ENCODE results near the gene DGCR6L.
"Not testable (repeated sequence)": the region's sequence is repeated elsewhere in the genome, so short reads cannot be mapped to it uniquely, and the experiment has no call there.

The DGCR6L gene

DNA sequence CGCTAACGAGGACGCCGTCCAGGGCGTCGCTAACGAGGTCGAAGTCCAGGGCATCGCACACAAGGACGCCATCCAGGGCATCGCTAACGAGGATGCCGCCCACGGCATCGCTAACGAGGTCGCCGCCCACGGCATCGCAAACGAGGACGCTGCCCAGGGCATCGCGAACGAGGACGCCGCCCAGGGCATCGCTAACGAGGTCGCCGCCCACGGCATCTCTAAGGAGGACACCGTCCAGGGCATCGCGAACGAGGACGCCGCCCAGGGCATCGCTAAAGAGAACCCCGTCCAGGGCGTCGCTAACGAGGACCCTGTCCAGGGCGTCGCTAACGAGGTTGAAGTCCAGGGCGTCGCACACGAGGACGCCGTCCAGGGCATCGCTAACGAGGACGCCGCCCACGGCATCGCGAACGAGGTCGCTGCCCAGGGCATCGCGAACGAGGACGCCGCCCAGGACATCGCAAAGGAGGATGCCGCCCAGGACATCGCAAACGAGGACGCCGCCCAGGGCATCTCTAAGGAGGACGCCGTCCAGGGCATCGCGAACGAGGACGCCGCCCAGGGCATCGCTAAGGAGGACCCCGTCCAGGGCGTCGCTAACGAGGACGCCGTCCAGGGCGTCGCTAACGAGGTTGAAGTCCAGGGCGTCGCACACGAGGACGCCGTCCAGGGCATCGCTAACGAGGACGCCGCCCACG lies 36.2 kb upstream of the DGCR6L start:
- H3K27ac ChIP-seq; H3K4me1 ChIP-seq (ENCODE audit: control insufficient read depth in 1 of 2, insufficient read depth in 1 of 2, low read depth in 1 of 2, low read length in 1 of 2); H3K9me3 ChIP-seq; H3K4me3 ChIP-seq (ENCODE audit: low read depth in 1 of 2, low read length in 1 of 2); H3K36me3 ChIP-seq; H3K27me3 ChIP-seq: not testable (repeated sequence)

DNA sequence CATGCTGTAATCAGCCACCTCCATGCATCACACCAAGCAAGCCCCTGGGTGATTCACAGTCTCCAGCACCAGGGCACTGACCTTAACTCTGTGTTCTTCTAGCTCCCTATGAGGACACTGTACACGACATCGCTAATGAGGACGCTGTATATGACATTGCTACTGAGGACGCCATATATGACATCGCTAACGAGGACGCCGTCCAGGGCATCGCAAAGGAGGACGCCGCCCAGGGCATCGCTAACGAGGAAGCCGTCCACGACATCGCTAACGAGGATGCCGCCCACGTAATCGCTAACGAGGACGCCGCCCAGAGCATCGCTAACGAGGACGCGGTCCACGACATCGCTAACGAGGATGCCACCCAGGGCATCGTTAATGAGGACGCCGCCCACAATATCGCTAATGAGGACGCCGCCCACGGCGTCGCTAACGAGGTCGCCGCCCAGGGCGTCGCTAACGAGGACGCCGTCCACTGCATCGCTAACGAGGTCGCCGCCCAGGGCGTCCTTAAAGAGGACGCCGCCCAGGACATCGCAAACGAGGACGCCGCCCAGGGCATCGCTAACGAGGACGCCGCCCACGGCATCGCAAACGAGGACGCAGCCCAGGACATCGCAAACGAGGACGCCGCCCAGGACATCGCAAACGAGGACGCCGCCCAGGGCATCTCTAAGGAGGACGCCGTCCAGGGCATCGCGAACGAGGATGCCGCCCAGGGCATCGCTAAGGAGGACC lies 34.5 kb upstream of the DGCR6L start:
- no peak for TF ChIP-seq CTCF (IDR thresholded peaks at IDR 0.05)
- Histone ChIP-seq H3K36me3 (no peaks in the 10 kb centered on the region), H3K4me1 (ENCODE audit: control insufficient read depth in 1 of 2, insufficient read depth in 1 of 2, low read depth in 1 of 2, low read length in 1 of 2) (no peaks in the 10 kb centered on the region), H3K4me3 (ENCODE audit: low read depth in 1 of 2, low read length in 1 of 2) (no peak overlapping the region), H3K9me3 (no peaks in the 10 kb centered on the region), H3K27ac (no peak overlapping the region), H3K27me3 (no peaks in the 10 kb centered on the region)

GRCh38 chr22:20352536-20352935 lies 32.7 kb upstream of the DGCR6L start:
- H3K36me3 ChIP-seq; H3K27ac ChIP-seq; H3K9me3 ChIP-seq; H3K4me1 ChIP-seq (ENCODE audit: control insufficient read depth in 1 of 2, insufficient read depth in 1 of 2, low read depth in 1 of 2, low read length in 1 of 2); H3K4me3 ChIP-seq (ENCODE audit: low read depth in 1 of 2, low read length in 1 of 2); H3K27me3 ChIP-seq: not testable (repeated sequence)

- not testable (repeated sequence) for H3K36me3 ChIP-seq; H3K4me3 ChIP-seq (ENCODE audit: low read depth in 1 of 2, low read length in 1 of 2); H3K27me3 ChIP-seq; H3K27ac ChIP-seq; H3K9me3 ChIP-seq; H3K4me1 ChIP-seq (ENCODE audit: control insufficient read depth in 1 of 2, insufficient read depth in 1 of 2, low read depth in 1 of 2, low read length in 1 of 2)
These were observed 26.7 kb upstream of the DGCR6L start for GRCh38 chr22:20346553-20346952.

DNA sequence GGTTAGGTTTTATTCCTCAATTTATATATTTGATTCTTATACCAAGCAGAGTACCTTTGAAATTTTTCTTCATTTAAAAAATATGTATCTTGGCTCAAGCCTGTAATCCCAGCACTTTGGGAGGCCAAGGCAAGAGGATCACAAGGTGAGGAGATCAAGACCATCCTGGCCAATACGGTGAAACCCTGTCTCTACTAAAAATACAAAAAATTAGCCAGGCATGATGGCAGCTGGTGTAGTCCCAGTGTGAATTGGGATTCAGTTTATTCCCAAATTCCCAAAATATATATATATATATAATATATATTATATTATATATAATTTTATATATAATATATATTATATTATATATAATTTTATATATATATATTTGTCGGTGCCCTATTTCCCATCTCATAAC lies 18.4 kb upstream of the DGCR6L start:
- H3K27me3 ChIP-seq; H3K4me3 ChIP-seq (ENCODE audit: low read depth in 1 of 2, low read length in 1 of 2); H3K27ac ChIP-seq; H3K9me3 ChIP-seq; H3K36me3 ChIP-seq; H3K4me1 ChIP-seq (ENCODE audit: control insufficient read depth in 1 of 2, insufficient read depth in 1 of 2, low read depth in 1 of 2, low read length in 1 of 2): not testable (repeated sequence)

- H3K9me3 ChIP-seq; H3K36me3 ChIP-seq; H3K27ac ChIP-seq; H3K27me3 ChIP-seq; H3K4me1 ChIP-seq (ENCODE audit: control insufficient read depth in 1 of 2, insufficient read depth in 1 of 2, low read depth in 1 of 2, low read length in 1 of 2); H3K4me3 ChIP-seq (ENCODE audit: low read depth in 1 of 2, low read length in 1 of 2): not testable (repeated sequence)
These were observed 17.9 kb upstream of the DGCR6L start for GRCh38 chr22:20337807-20338206.

- not testable (repeated sequence) for H3K36me3 ChIP-seq; H3K27ac ChIP-seq; H3K27me3 ChIP-seq; H3K9me3 ChIP-seq; H3K4me3 ChIP-seq (ENCODE audit: low read depth in 1 of 2, low read length in 1 of 2); H3K4me1 ChIP-seq (ENCODE audit: control insufficient read depth in 1 of 2, insufficient read depth in 1 of 2, low read depth in 1 of 2, low read length in 1 of 2)
These were observed 16.7 kb upstream of the DGCR6L start for GRCh38 chr22:20336561-20336960.

DNA sequence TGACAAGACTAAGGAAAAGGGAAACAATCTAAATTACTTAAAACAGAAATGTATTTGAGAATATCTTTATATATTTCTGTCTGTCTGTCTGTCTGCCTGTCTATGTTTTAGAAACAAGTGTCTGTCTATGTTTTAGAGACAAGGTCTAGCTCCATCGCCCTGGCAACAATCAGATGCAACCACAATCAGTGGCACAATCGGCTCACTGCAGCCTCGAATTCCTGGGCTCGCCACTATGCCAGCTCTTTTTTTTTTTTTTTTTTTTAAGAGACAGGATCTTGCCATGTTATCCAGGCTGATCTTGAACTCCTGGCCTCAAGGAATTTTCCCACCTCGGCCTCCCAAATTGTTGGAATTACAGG lies 8.7 kb upstream of the DGCR6L start:
- not testable (repeated sequence) for H3K4me3 ChIP-seq (ENCODE audit: low read depth in 1 of 2, low read length in 1 of 2); H3K27me3 ChIP-seq; H3K4me1 ChIP-seq (ENCODE audit: control insufficient read depth in 1 of 2, insufficient read depth in 1 of 2, low read depth in 1 of 2, low read length in 1 of 2); H3K36me3 ChIP-seq; H3K9me3 ChIP-seq; H3K27ac ChIP-seq

DNA sequence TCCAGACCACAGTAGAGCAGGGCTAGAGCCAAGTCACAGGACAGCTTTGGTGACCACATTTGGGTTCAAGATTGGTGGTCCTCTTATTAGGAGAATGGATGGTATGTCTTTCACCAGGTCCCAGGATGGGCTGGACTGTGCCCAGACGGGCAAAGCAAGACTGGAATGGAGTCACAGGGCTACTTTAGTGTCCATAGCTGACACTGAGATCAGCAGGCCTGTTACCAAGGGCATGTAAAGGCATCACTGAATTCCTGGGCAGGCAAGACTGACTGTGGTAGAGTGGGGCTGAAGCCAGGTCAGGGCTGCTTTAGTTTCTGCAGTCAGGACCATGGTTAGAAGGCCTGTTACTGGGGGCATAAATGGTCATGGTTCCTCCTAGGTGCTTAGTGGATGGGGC lies 6.1 kb upstream of the DGCR6L start:
- not testable (repeated sequence) for H3K9me3 ChIP-seq; H3K36me3 ChIP-seq; H3K4me3 ChIP-seq (ENCODE audit: low read depth in 1 of 2, low read length in 1 of 2); H3K4me1 ChIP-seq (ENCODE audit: control insufficient read depth in 1 of 2, insufficient read depth in 1 of 2, low read depth in 1 of 2, low read length in 1 of 2); H3K27me3 ChIP-seq; H3K27ac ChIP-seq

All from neutrophil (primary cell).